GM23338 (cell line): ENCODE results near the gene IPCEF1.

ENCODE experiments used
- CTCF ChIP-seq, 2 experiments: fragments of 200-600 bp in 1 of 2; sonication (generic) in 1 of 2; conservative IDR thresholded peaks; 2 replicates each; pipeline versions ENCODE4 v1.5.1 to v1.6.1; 2016 to 2017; ENCODE audit warnings: antibody characterized with exemption in 2 of 2, low read depth in 2 of 2, mild to moderate bottlenecking in 2 of 2, moderate library complexity in 1 of 2
- EZH2 ChIP-seq: fragments of 200-600 bp; sonication (generic); IDR thresholded peaks from one replicate; pipeline ENCODE4 v1.8.0; 2017; ENCODE audit warnings: antibody characterized with exemption, mild to moderate bottlenecking, low read depth; ENCODE audit not compliant: unreplicated experiment

- TF ChIP-seq EZH2 (no peak), CTCF (conservative IDR thresholded peaks at IDR 0.05; ENCODE audit: low read depth in 2 of 2) (no peak)
Observed at GRCh38 chr6:154223296-154223695, 133.3 kb downstream of the IPCEF1 start.
